HEK293 (cell line): ENCODE data around the gene RP2.
A peak's percentile ranks its signal among the peaks of the same experiment; 100 is the strongest.

Source experiments
- CTCF ChIA-PET: fragments of 350-600 bp; formaldehyde crosslinking; extraction: SDS; loops from one replicate; lab custom pipeline; 2021; ENCODE audit warnings: antibody characterized with exemption; lab: Yijun Ruan, JAX
- POLR2A ChIA-PET: fragments of 300-600 bp; formaldehyde crosslinking; extraction: SDS; loops from one replicate; lab custom pipeline; 2020; ENCODE audit warnings: antibody characterized with exemption, inconsistent platforms; lab: Yijun Ruan, JAX
- H3K27ac ChIP-seq: fragments of 200-500 bp; sonication (Bioruptor generic); 2 replicates; pipeline ENCODE4 v1.5.1; 2014; ENCODE audit warnings: low read depth, low read length, control low read depth, inconsistent platforms; ENCODE audit errors: extremely low read depth
- H3K36me3 ChIP-seq, 2 experiments: fragments of 200-500 bp in 1 of 2; sonication (Bioruptor generic) in 1 of 2; 1 replicate in 1 of 2; 2 replicates in 1 of 2; pipeline ENCODE4 v1.5.1; 2014 to 2017; ENCODE audit warnings: inconsistent platforms in 2 of 2, low read length in 2 of 2; ENCODE audit not compliant: control insufficient read depth in 2 of 2, insufficient read depth in 1 of 2
- H3K4me1 ChIP-seq: fragments of 200-500 bp; sonication (Bioruptor generic); 2 replicates; pipeline ENCODE4 v1.5.1; 2014; ENCODE audit warnings: mild to moderate bottlenecking, low read length, inconsistent platforms; ENCODE audit not compliant: control insufficient read depth, insufficient read depth
- H3K4me3 ChIP-seq: 2 replicates; pipeline ENCODE4 v1.5.1; 2011; ENCODE audit warnings: low read depth, mild to moderate bottlenecking, control low read depth, low read length, moderate library complexity
- H3K9me3 ChIP-seq: fragments of 200-500 bp; sonication (Bioruptor generic); 2 replicates; pipeline ENCODE4 v1.5.1; 2014; ENCODE audit warnings: low read depth, low read length, inconsistent platforms; ENCODE audit not compliant: control insufficient read depth, insufficient read depth
- BCL11A ChIP-seq: fragments of 450-650 bp; formaldehyde crosslinking; IDR thresholded peaks from 2 replicates; pipeline ENCODE4 v1.5.1; 2016; ENCODE audit warnings: low read depth, missing biosample characterization, missing genetic modification characterization
- CTCF ChIP-seq: fragments of 450-650 bp; formaldehyde crosslinking; IDR thresholded peaks from 2 replicates; pipeline ENCODE4 v1.5.1; 2016; ENCODE audit warnings: missing biosample characterization, missing genetic modification characterization
- GLI2 ChIP-seq: fragments of 450-650 bp; formaldehyde crosslinking; IDR thresholded peaks from 2 replicates; pipeline ENCODE4; 2017; ENCODE audit warnings: missing biosample characterization, missing genetic modification characterization, low read depth, borderline replicate concordance
- PBX3 ChIP-seq: sonication (generic); formaldehyde crosslinking; IDR thresholded peaks from 2 replicates; pipeline ENCODE4 v1.8.1; 2022; ENCODE audit warnings: mild to moderate bottlenecking, moderate library complexity, missing genetic modification reagents
- PRDM2 ChIP-seq: fragments of 450-650 bp; formaldehyde crosslinking; IDR thresholded peaks from 2 replicates; pipeline ENCODE4 v1.5.1; 2016; ENCODE audit warnings: missing biosample characterization, missing genetic modification characterization, borderline replicate concordance
- REPIN1 ChIP-seq: fragments of 450-650 bp; formaldehyde crosslinking; IDR thresholded peaks from 2 replicates; pipeline ENCODE4 v1.5.1; 2017; ENCODE audit warnings: missing biosample characterization, missing genetic modification characterization, low read depth
- SP2 ChIP-seq: fragments of 450-650 bp; formaldehyde crosslinking; IDR thresholded peaks from 2 replicates; pipeline ENCODE4 v1.5.1; 2016; ENCODE audit warnings: missing biosample characterization, missing genetic modification characterization
- TRIM28 ChIP-seq: IDR thresholded peaks from 2 replicates; pipeline ENCODE4 v1.6.1; 2011; ENCODE audit warnings: low read length, control low read depth, borderline replicate concordance
- YY2 ChIP-seq: fragments of 450-650 bp; formaldehyde crosslinking; IDR thresholded peaks from 2 replicates; pipeline ENCODE4 v1.5.1; 2016; ENCODE audit warnings: missing biosample characterization, missing genetic modification characterization
- ZNF146 ChIP-seq: fragments of 450-650 bp; formaldehyde crosslinking; IDR thresholded peaks from 2 replicates; pipeline ENCODE4 v1.5.1; 2016; ENCODE audit warnings: missing biosample characterization, missing genetic modification characterization
- ZNF23 ChIP-seq: fragments of 450-650 bp; formaldehyde crosslinking; IDR thresholded peaks from 2 replicates; pipeline ENCODE4 v1.5.1; 2016; ENCODE audit warnings: missing biosample characterization, missing genetic modification characterization, borderline replicate concordance
- ZNF324 ChIP-seq: fragments of 450-650 bp; formaldehyde crosslinking; IDR thresholded peaks from 2 replicates; pipeline ENCODE4 v1.5.1; 2016; ENCODE audit warnings: missing biosample characterization, missing genetic modification characterization
- ZNF350 ChIP-seq: fragments of 450-650 bp; formaldehyde crosslinking; IDR thresholded peaks from 2 replicates; pipeline ENCODE4 v1.5.0; 2017; ENCODE audit warnings: missing biosample characterization, mild to moderate bottlenecking, missing genetic modification characterization
- ZNF473 ChIP-seq: fragments of 450-650 bp; formaldehyde crosslinking; IDR thresholded peaks from 2 replicates; pipeline ENCODE4 v1.5.1; 2017; ENCODE audit warnings: missing biosample characterization, missing genetic modification characterization
- ZNF501 ChIP-seq: fragments of 450-650 bp; formaldehyde crosslinking; IDR thresholded peaks from 2 replicates; pipeline ENCODE4 v1.5.1; 2016; ENCODE audit warnings: missing biosample characterization, missing genetic modification characterization
- ZNF513 ChIP-seq: fragments of 450-650 bp; IDR thresholded peaks from 2 replicates; pipeline ENCODE4 v1.5.1; 2018; ENCODE audit warnings: missing biosample characterization, missing genetic modification characterization
- ZNF561 ChIP-seq: fragments of 450-650 bp; IDR thresholded peaks from 2 replicates; pipeline ENCODE4 v1.5.1; 2018; ENCODE audit warnings: missing biosample characterization, missing genetic modification characterization, borderline replicate concordance
- ZNF654 ChIP-seq: fragments of 450-650 bp; formaldehyde crosslinking; IDR thresholded peaks from 2 replicates; pipeline ENCODE4 v1.5.1; 2016; ENCODE audit warnings: low read depth, missing biosample characterization, missing genetic modification characterization
- ZNF747 ChIP-seq: fragments of 450-650 bp; formaldehyde crosslinking; IDR thresholded peaks from 2 replicates; pipeline ENCODE4 v1.5.1; 2016; ENCODE audit warnings: missing biosample characterization, missing genetic modification characterization
- ZXDB ChIP-seq: fragments of 450-650 bp; formaldehyde crosslinking; IDR thresholded peaks from 2 replicates; pipeline ENCODE4 v1.5.1; 2016; ENCODE audit warnings: missing biosample characterization, missing genetic modification characterization

RP2 gene

DNA sequence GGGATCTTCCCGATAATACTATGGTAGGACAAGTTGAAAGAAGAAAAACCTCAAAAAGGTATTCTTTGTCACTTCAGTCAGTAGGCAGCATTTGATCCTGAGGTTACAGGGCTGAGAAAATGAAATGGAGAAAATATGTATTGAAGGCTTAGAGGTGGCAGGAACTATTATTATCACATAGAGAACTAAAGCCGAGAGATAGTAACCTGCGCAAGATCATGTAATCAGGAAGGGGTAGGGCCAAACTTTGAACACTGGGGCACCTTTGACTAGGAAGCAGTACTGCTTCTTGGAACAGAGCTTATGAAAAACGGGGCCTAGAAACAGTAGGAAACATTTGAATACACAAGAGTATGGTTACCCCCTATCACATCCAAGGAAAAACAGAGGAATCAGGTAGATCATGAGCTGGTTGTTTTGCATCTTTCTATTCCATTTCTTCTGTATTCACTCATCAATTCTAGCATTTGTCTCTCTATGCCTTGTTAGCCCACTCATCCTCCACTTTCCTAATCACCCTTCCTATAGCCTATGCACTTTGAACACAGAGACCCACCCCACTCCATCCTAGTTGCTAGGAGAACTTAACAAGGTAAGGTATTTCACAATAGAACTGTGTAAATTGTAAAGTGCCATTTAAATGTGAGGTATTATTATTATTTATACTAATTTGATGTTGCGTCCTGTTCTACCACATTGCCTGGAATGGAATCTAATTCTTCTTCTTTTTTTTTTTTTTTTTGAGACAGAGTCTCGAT, 43.3 kb upstream of the RP2 start (continued):
- TF ChIP-seq YY2 (no peak), ZNF23 (tag by site-specific recombination) (no peak), TRIM28 (no peak), ZXDB (tag by site-specific recombination) (no peak)

- no peak overlapping the region for H3K27ac ChIP-seq
These were observed 40.2 kb upstream of the RP2 start for GRCh38 chrX:46796574-46797191.

DNA sequence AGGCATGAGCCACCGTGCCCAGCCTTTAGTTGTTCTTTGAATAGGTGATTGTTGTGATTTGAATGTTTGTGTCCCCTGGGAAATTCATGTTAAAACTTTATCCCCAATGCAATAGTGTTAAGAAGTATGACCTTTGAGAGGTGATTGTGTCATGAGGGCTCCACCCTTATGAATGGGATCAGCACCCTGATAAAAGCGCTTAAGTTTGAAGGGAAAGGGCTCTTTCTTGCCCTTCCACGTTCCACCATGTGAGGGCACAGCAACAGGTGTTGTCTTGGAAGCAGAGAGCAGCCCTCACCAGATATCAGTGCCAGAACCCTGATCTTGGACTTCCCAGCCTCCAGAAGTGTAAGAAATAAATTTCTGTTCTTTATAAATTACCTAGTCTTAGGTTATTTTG, 33.7 kb upstream of the RP2 start:
- no peaks in the 10 kb centered on the region for H3K36me3 ChIP-seq
- CTCF ChIA-PET, result interaction anchor here (0.7 to 1.2 kb wide), 3 partner anchors 44 to 291 kb away, joined by 3 read pairs; no protein-coding TSS in a partner anchor
- no peaks in the 10 kb centered on the region for H3K4me1 ChIP-seq
- no peak overlapping the region for H3K27ac ChIP-seq
- POLR2A ChIA-PET, result no interaction called here
- no peaks in the 10 kb centered on the region for H3K9me3 ChIP-seq
- no peak overlapping the region for H3K4me3 ChIP-seq
- TF ChIP-seq ZNF513 (no peak), ZNF473 (tag by site-specific recombination) (no peak), BCL11A (tag by site-specific recombination) (no peak), PRDM2 (tag by site-specific recombination) (no peak), PBX3 (CRISPR knock-in tag) (no peak), ZNF350 (tag by site-specific recombination) (no peak), ZNF561 (no peak), ZNF146 (no peak), SP2 (tag by site-specific recombination) (no peak), ZNF501 (tag by site-specific recombination) (no peak), ZNF747 (tag by site-specific recombination) (no peak), YY2 (no peak), ZNF324 (tag by site-specific recombination) (no peak)

More at GRCh38 chrX:46796574-46797191, 40.2 kb upstream of the RP2 start:
- Histone ChIP-seq H3K9me3 (no peaks in the 10 kb centered on the region), H3K36me3 (no peaks in the 10 kb centered on the region), H3K4me1 (no peaks in the 10 kb centered on the region), H3K4me3 (no peak overlapping the region)
- TF ChIP-seq GLI2 (tag by site-specific recombination) (no peak), ZNF561 (no peak), REPIN1 (tag by site-specific recombination) (no peak), ZNF654 (tag by site-specific recombination) (peak; percentile 86), CTCF (tag by site-specific recombination) (peak; percentile 59)
- ChIA-PET CTCF (interaction anchor here (0.7 to 5.5 kb wide), 28 partner anchors 10 to 1050 kb away, joined by 3 to 37 read pairs (median 4); partner anchors contain the start of gene SLC9A7), POLR2A (interaction anchor here (1.0 to 1.1 kb wide), 2 partner anchors 36 to 38 kb away, joined by 3 read pairs; partner anchors contain the start of gene SLC9A7)
